ENCODE results near the gene CDYL2. TPM values are rescaled to one million over a fixed set of nuclear protein-coding genes. Genes with fewer than 3 reads are reported as not detected.
"Not testable (repeated sequence)": the region's sequence is repeated elsewhere in the genome, so short reads cannot be mapped to it uniquely, and the experiment has no call there.

Gene CDYL2
- total RNA-seq, 1 donor from 2014 or later = 19.9 TPM

GRCh38 chr16:80652441-80652840 is 152.0 kb downstream of the CDYL2 start:
- peaks cover 22% of the 10 kb centered on the region for H3K9me3 Mint-ChIP-seq (ENCODE audit: low read depth)
- H3K4me1 Mint-ChIP-seq (ENCODE audit: low read depth) = peaks cover 18% of the 10 kb centered on the region

GRCh38 chr16:80650281-80650680 is 154.1 kb downstream of the CDYL2 start:
- DNase-seq (ENCODE audit: low spot score, unreplicated experiment); H3K36me3 Mint-ChIP-seq (ENCODE audit: insufficient read depth); H3K4me3 Mint-ChIP-seq (ENCODE audit: low read depth); H3K27me3 Mint-ChIP-seq; H3K27ac Mint-ChIP-seq: not testable (repeated sequence)
- H3K9me3 Mint-ChIP-seq (ENCODE audit: low read depth) = peaks cover 31% of the 10 kb centered on the region
- peaks cover 10% of the 10 kb centered on the region for H3K4me1 Mint-ChIP-seq (ENCODE audit: low read depth)

More at GRCh38 chr16:80652441-80652840, 152.0 kb downstream of the CDYL2 start:
- Mint-ChIP-seq H3K27ac (no peak overlapping the region), H3K4me3 (ENCODE audit: low read depth) (no peak overlapping the region), H3K27me3 (no peaks in the 10 kb centered on the region), H3K36me3 (ENCODE audit: insufficient read depth) (peaks cover 3% of the 10 kb centered on the region)
- TF ChIP-seq CTCF (IDR thresholded peaks at IDR 0.05; ENCODE audit: unreplicated experiment) = no peak
- DNase-seq (ENCODE audit: low spot score, unreplicated experiment) = no peak

GRCh38 chr16:80640316-80640715 is 164.1 kb downstream of the CDYL2 start:
- Mint-ChIP-seq H3K4me3 (ENCODE audit: low read depth) (no peak overlapping the region), H3K27ac (no peak overlapping the region), H3K27me3 (no peaks in the 10 kb centered on the region), H3K9me3 (ENCODE audit: low read depth) (peaks cover 15% of the 10 kb centered on the region), H3K36me3 (ENCODE audit: insufficient read depth) (peaks cover 8% of the 10 kb centered on the region), H3K4me1 (ENCODE audit: low read depth) (peaks cover 6% of the 10 kb centered on the region)
- TF ChIP-seq CTCF (IDR thresholded peaks at IDR 0.05; ENCODE audit: unreplicated experiment) = no peak
- DNase-seq (ENCODE audit: low spot score, unreplicated experiment) = no peak

- Mint-ChIP-seq H3K9me3 (ENCODE audit: low read depth) (peaks cover 18% of the 10 kb centered on the region), H3K27ac (no peak overlapping the region), H3K36me3 (ENCODE audit: insufficient read depth) (peaks cover 11% of the 10 kb centered on the region), H3K27me3 (no peaks in the 10 kb centered on the region), H3K4me3 (ENCODE audit: low read depth) (no peak overlapping the region), H3K4me1 (ENCODE audit: low read depth) (peaks cover 6% of the 10 kb centered on the region)
- DNase-seq (ENCODE audit: low spot score, unreplicated experiment) = no peak
- TF ChIP-seq CTCF (IDR thresholded peaks at IDR 0.05; ENCODE audit: unreplicated experiment) = no peak
Measured at GRCh38 chr16:80639636-80640035, 164.8 kb downstream of the CDYL2 start.

- no peak for TF ChIP-seq CTCF (IDR thresholded peaks at IDR 0.05; ENCODE audit: unreplicated experiment)
- no peak for DNase-seq (ENCODE audit: low spot score, unreplicated experiment)
- Mint-ChIP-seq H3K27ac (no peak overlapping the region), H3K4me3 (ENCODE audit: low read depth) (no peak overlapping the region), H3K36me3 (ENCODE audit: insufficient read depth) (peaks cover 7% of the 10 kb centered on the region), H3K4me1 (ENCODE audit: low read depth) (peaks cover 6% of the 10 kb centered on the region), H3K9me3 (ENCODE audit: low read depth) (peaks cover 9% of the 10 kb centered on the region), H3K27me3 (no peaks in the 10 kb centered on the region)
Measured at GRCh38 chr16:80637621-80638020, 166.8 kb downstream of the CDYL2 start.

- H3K4me3 Mint-ChIP-seq (ENCODE audit: low read depth) = no peak overlapping the region
- no peak for TF ChIP-seq CTCF (IDR thresholded peaks at IDR 0.05; ENCODE audit: unreplicated experiment)
- no peak overlapping the region for H3K27ac Mint-ChIP-seq
- peaks cover 15% of the 10 kb centered on the region for H3K9me3 Mint-ChIP-seq (ENCODE audit: low read depth)
- H3K27me3 Mint-ChIP-seq = no peaks in the 10 kb centered on the region
- peaks cover 3% of the 10 kb centered on the region for H3K4me1 Mint-ChIP-seq (ENCODE audit: low read depth)
- peaks cover 18% of the 10 kb centered on the region for H3K36me3 Mint-ChIP-seq (ENCODE audit: insufficient read depth)
- DNase-seq (ENCODE audit: low spot score, unreplicated experiment) = no peak
Measured at GRCh38 chr16:80631581-80631980, 172.8 kb downstream of the CDYL2 start.
